HEK293T (cell line): ENCODE measurements around the gene YPEL2.

Source experiments
- BHLHE40 ChIP-seq: fragments of 450-650 bp; IDR thresholded peaks from 2 replicates; pipeline ENCODE4 v1.6.1; 2016; ENCODE audit warnings: mild to moderate bottlenecking, moderate library complexity, borderline replicate concordance
- FOXM1 ChIP-seq: fragments of 450-650 bp; IDR thresholded peaks from 2 replicates; pipeline ENCODE4 v1.6.1; 2017; ENCODE audit warnings: mild to moderate bottlenecking, borderline replicate concordance
- L3MBTL2 ChIP-seq: fragments of 450-650 bp; conservative IDR thresholded peaks from 2 replicates; pipeline ENCODE4 v1.6.1; 2016; ENCODE audit warnings: mild to moderate bottlenecking
- TARDBP ChIP-seq: fragments of 450-650 bp; IDR thresholded peaks from 2 replicates; pipeline ENCODE4 v1.6.1; 2016

DNA sequence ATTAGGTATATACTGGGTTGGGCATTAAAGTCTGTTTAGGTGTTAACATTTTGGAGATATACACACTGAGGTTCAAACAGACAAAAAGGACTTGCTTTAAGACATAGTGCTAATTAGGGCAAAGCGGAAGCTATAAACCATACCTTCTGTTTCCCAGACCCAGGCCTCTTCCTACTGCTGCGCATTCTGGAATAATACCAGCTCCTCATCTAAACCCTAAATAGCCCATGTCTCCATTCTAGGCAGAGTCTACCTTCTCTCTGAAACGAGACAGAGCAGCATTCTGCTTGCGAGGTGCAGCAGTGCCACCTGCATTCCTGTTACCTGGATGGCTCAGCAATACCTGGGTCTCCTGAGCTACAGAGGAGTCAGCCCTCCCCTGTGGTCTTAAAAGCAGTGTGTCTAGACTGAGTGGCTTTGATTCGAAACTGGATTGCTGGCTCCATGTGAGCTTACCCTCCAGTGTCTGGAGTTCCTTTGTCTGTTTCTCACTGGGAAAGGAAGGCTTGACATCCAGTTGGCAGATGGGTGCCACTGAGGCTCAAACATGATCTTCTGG, 6.4 kb downstream of the YPEL2 start:
- TF ChIP-seq FOXM1 (no peak), L3MBTL2 (no peak), TARDBP (no peak), BHLHE40 (no peak)
